Spleen (tissue), 7 donors: ENCODE data around the gene OLA1.

Experiments
- POLR2A ChIP-seq, 3 donors: fragments of 450-650 bp; IDR thresholded peaks; one replicate each; pipeline ENCODE4 v1.5.1; 2017; ENCODE audit warnings: antibody characterized with exemption in 3 of 3, mild to moderate bottlenecking in 1 of 3
- TF ChIP-seq, protein P1 (sequence below), 11 experiments: fragments of 200-600 bp in 7 of 11; fragments of 450-650 bp in 4 of 11; sonication (generic) in 4 of 11; IDR thresholded peaks in 8 of 11; conservative IDR thresholded peaks in 3 of 11; 1 replicate in 7 of 11; 2 replicates in 4 of 11; pipeline versions ENCODE4 v1.4.0 to v1.8.0; 2016 to 2021; ENCODE audit warnings: antibody characterized with exemption in 11 of 11, inconsistent platforms in 4 of 11, mild to moderate bottlenecking in 1 of 11
- donor health status: DM: no; HTN: no; CAD: no; lungs with moderate emphysema.
- donor health status: DM: no; HTN: no; CAD: no.
- donor health status: DM: no; HTN: no; CAD: no.

- no peak for TF ChIP-seq POLR2A (IDR thresholded peaks at IDR 0.05)
- TF ChIP-seq, protein P1, sequence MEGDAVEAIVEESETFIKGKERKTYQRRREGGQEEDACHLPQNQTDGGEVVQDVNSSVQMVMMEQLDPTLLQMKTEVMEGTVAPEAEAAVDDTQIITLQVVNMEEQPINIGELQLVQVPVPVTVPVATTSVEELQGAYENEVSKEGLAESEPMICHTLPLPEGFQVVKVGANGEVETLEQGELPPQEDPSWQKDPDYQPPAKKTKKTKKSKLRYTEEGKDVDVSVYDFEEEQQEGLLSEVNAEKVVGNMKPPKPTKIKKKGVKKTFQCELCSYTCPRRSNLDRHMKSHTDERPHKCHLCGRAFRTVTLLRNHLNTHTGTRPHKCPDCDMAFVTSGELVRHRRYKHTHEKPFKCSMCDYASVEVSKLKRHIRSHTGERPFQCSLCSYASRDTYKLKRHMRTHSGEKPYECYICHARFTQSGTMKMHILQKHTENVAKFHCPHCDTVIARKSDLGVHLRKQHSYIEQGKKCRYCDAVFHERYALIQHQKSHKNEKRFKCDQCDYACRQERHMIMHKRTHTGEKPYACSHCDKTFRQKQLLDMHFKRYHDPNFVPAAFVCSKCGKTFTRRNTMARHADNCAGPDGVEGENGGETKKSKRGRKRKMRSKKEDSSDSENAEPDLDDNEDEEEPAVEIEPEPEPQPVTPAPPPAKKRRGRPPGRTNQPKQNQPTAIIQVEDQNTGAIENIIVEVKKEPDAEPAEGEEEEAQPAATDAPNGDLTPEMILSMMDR (IDR thresholded peaks at IDR 0.05 in 8 of 11, conservative IDR thresholded peaks at IDR 0.05 in 3 of 11): no peak
Observed at GRCh38 chr2:174031226-174031625, 217.1 kb downstream of the OLA1 start.
